ENCODE results near the gene ZFYVE27.

Gene ZFYVE27

DNA sequence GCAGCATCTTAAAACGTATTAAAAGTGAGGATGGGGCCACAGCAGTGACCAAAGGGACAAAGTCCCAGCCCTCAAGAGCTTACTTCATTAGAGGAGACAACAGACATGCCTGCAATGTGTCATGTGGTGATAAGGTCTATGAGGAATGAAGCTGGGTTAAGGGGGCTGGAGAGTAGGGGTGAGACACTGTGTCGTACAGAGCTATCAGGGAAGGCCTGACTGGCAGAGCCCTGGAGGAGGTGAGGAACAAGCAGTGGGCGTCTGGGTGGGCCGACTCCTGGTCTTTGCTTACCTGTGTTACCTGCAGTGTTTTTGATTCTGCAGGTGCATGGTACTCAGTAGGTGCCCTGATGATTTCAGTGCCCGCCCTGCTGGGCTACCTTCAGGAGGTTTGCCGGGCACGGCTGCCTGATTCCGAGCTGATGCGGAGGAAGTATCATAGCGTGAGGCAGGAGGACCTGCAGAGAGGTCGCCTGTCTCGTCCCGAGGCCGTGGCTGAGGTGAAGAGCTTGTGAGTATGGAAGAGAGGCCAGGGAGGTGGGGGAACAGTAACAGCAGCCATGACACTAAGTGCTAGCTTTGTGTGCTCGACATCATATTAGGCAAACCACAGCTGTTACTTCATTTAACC, 7.6 kb downstream of the ZFYVE27 start:
- H3K4me1 ChIP-seq (ENCODE audit: insufficient read depth, low read length) = no peaks in the 10 kb centered on the region
- H3K27me3 ChIP-seq (ENCODE audit: insufficient read depth, low read length) = no peaks in the 10 kb centered on the region
- H3K36me3 ChIP-seq (ENCODE audit: insufficient read depth, low read length) = peaks cover 73% of the 10 kb centered on the region
- H3K4me3 ChIP-seq (ENCODE audit: low read length) = no peak overlapping the region
- no peak overlapping the region for H2AFZ ChIP-seq (ENCODE audit: low read depth, low read length)
- H3K9me3 ChIP-seq (ENCODE audit: low read length) = peaks cover 2% of the 10 kb centered on the region

DNA sequence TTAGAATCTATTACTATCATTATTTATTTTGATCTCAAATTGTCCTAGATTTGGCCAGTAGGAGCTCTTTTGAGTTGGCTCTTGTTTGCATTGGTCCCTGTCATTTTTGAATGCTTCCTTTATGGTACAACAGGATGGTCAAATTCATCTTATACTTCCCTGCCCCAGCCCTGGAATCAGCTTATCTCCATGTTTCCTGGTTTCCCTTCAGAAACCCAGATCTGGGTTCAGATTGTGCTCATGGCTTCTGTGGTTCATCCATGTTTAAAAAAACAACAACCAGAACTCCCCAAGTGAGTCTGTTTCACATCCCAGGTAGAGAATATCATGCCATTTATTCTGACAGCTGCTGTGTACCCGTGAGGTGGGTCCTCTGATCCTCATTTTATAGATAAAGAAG, 10.6 kb downstream of the ZFYVE27 start:
- H3K9me3 ChIP-seq (ENCODE audit: low read length) = peaks cover 2% of the 10 kb centered on the region
- no peak overlapping the region for H2AFZ ChIP-seq (ENCODE audit: low read depth, low read length)
- peaks cover 82% of the 10 kb centered on the region for H3K36me3 ChIP-seq (ENCODE audit: insufficient read depth, low read length)
- no peaks in the 10 kb centered on the region for H3K27me3 ChIP-seq (ENCODE audit: insufficient read depth, low read length)
- H3K4me1 ChIP-seq (ENCODE audit: insufficient read depth, low read length) = no peaks in the 10 kb centered on the region
- H3K4me3 ChIP-seq (ENCODE audit: low read length) = no peak overlapping the region

DNA sequence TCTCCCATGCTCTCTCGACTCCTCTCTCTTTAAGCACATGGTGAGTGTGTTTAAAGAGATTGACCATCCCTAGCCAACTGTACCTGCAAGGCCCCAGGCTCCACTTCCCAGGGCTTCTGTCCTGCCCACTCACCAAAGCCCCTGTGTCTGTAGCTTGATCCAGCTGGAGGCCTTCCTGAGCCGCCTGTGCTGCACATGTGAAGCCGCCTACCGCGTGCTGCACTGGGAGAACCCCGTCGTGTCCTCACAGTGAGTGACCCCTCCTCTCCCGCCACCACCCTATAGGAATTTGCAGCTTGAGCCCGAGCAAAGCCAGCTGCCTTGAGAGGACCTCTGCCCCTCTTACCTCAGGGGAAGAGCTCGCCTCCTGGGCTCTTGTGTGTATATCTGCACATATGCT, 11.2 kb downstream of the ZFYVE27 start:
- Histone ChIP-seq H3K36me3 (ENCODE audit: insufficient read depth, low read length) (peaks cover 82% of the 10 kb centered on the region), H3K27me3 (ENCODE audit: insufficient read depth, low read length) (no peaks in the 10 kb centered on the region), H3K4me1 (ENCODE audit: insufficient read depth, low read length) (no peaks in the 10 kb centered on the region), H2AFZ (ENCODE audit: low read depth, low read length) (no peak overlapping the region), H3K9me3 (ENCODE audit: low read length) (no peaks in the 10 kb centered on the region), H3K4me3 (ENCODE audit: low read length) (no peak overlapping the region)

DNA sequence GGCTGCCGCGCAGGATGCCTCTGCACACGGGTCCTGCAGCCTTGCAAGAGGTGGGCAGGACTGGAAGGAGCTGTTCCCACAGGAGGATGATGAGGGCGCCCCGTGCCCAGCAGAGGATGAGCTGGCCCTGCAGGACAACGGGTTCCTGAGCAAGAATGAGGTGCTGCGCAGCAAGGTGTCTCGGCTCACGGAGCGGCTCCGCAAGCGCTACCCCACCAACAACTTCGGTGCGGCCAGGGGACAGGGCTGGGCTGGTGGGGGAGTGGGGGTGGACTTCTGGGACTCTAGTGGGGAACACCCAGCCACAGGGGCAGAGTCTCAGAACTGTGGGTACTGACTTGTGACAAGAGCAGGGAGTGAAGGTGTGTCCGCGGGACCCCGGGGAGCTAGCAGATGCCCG, 16.0 kb downstream of the ZFYVE27 start:
- Histone ChIP-seq H3K9me3 (ENCODE audit: low read length) (no peaks in the 10 kb centered on the region), H3K36me3 (ENCODE audit: insufficient read depth, low read length) (peaks cover 89% of the 10 kb centered on the region), H3K4me1 (ENCODE audit: insufficient read depth, low read length) (no peaks in the 10 kb centered on the region), H3K4me3 (ENCODE audit: low read length) (no peak overlapping the region), H3K27me3 (ENCODE audit: insufficient read depth, low read length) (no peaks in the 10 kb centered on the region), H2AFZ (ENCODE audit: low read depth, low read length) (no peak overlapping the region)

DNA sequence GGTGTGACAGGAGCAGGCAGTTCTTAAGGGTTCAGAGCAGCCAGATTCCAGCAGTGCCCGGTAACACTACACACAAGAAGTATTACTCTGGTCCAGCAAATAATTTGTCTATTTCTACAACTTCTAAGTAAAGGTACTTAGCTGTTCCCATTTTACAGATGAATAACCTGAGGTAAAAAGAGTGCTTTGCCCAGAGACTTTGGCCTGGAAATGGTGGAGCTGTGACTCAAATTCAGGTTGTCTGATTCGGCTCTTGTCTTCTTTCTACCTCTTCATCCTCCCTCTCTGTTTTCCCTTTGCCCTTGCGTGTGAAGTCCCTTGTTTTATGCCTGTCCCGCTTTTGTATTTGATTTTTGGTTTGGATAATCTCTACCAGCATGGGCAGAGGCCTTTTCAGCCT, 17.8 kb downstream of the ZFYVE27 start:
- H3K27me3 ChIP-seq (ENCODE audit: insufficient read depth, low read length) = no peaks in the 10 kb centered on the region
- H3K9me3 ChIP-seq (ENCODE audit: low read length) = no peaks in the 10 kb centered on the region
- H2AFZ ChIP-seq (ENCODE audit: low read depth, low read length) = no peak overlapping the region
- no peaks in the 10 kb centered on the region for H3K4me1 ChIP-seq (ENCODE audit: insufficient read depth, low read length)
- H3K36me3 ChIP-seq (ENCODE audit: insufficient read depth, low read length) = peaks cover 73% of the 10 kb centered on the region
- no peak overlapping the region for H3K4me3 ChIP-seq (ENCODE audit: low read length)

DNA sequence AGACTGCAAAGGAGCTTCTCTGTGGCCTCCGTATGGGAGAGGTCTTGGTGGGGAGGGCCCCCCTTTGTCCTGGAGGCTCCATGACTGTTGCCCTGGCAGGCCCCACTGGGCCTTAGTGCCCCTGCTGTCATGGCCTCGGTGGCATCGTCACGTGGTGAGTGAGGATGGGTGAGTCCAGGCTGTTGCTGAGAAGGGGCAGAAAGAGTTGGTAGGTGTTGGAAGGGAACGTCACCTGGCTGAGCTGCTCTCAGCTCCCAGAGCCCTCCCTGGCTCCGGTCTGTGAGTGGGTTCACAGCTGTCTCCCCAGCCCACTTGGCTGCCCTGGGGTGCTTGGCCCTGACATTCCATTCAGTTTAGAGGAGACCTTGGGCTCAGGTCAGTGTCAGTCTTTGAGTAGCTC, 18.8 kb downstream of the ZFYVE27 start:
- Histone ChIP-seq H3K27me3 (ENCODE audit: insufficient read depth, low read length) (no peaks in the 10 kb centered on the region), H3K36me3 (ENCODE audit: insufficient read depth, low read length) (peaks cover 70% of the 10 kb centered on the region), H3K9me3 (ENCODE audit: low read length) (no peaks in the 10 kb centered on the region), H3K4me3 (ENCODE audit: low read length) (no peak overlapping the region), H2AFZ (ENCODE audit: low read depth, low read length) (no peak overlapping the region), H3K4me1 (ENCODE audit: insufficient read depth, low read length) (no peaks in the 10 kb centered on the region)

DNA sequence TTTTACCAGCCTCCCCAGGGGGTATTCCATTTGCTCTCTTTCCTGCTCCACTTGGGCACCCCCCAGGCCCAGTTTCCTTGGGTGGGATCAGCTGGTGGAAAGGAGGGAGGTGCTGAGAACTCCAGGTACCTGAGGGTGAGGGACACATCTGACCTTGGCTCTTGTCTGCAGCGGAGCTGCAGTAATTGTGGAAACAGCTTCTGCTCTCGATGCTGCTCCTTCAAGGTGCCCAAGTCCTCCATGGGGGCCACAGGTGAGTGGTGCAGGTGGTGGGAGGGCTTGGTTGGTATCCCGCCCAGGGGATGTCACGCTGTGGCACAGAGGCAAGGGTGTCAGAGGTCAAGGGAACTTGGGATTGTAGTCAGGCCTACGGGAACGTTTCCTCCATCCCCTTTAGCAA, 20.5 kb downstream of the ZFYVE27 start:
- Histone ChIP-seq H3K4me3 (ENCODE audit: low read length) (no peak overlapping the region), H3K27me3 (ENCODE audit: insufficient read depth, low read length) (no peaks in the 10 kb centered on the region), H2AFZ (ENCODE audit: low read depth, low read length) (no peak overlapping the region), H3K36me3 (ENCODE audit: insufficient read depth, low read length) (peaks cover 54% of the 10 kb centered on the region), H3K9me3 (ENCODE audit: low read length) (no peaks in the 10 kb centered on the region), H3K4me1 (ENCODE audit: insufficient read depth, low read length) (no peaks in the 10 kb centered on the region)

DNA sequence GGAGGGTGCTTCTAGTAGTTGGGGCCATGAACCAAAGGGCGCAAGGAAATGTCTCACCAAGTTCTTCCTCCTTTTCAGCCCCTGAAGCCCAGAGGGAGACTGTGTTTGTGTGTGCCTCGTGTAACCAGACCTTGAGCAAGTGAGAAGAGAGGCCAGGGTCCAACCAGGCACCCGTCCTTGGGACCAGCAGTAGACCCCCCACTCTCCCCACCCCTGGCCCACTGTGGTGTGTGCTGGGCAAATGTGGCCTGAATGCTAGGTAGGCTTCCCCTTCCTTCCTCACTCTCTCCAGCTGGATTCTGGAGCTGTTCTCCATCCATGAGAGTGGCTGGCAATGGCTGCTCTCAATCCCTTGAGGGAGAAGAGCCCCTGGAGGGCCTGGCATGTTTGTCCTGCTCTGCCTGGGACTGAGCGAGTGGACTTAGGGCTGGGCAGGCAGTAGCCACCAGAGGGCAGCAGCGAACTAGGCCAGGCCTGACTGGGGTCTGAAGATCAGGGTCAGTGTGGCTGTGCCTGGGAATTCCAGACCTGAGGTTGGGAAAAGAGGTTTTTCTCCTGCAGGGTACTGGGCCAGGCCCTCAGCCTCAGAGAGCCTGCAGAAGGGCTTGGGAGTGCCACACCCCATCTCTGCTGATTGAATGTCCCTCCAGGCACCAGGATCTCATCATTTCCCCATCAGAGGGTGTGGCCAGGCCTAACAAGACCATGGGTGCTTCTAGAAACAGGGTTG, 22.4 kb downstream of the ZFYVE27 start:
- Histone ChIP-seq H3K4me1 (ENCODE audit: insufficient read depth, low read length) (no peaks in the 10 kb centered on the region), H3K36me3 (ENCODE audit: insufficient read depth, low read length) (peaks cover 38% of the 10 kb centered on the region), H3K4me3 (ENCODE audit: low read length) (no peak overlapping the region), H3K9me3 (ENCODE audit: low read length) (no peaks in the 10 kb centered on the region), H3K27me3 (ENCODE audit: insufficient read depth, low read length) (no peaks in the 10 kb centered on the region), H2AFZ (ENCODE audit: low read depth, low read length) (no peak overlapping the region)

- Histone ChIP-seq H2AFZ (ENCODE audit: low read depth, low read length) (no peak overlapping the region), H3K36me3 (ENCODE audit: insufficient read depth, low read length) (peaks cover 32% of the 10 kb centered on the region), H3K27me3 (ENCODE audit: insufficient read depth, low read length) (no peaks in the 10 kb centered on the region), H3K4me3 (ENCODE audit: low read length) (no peak overlapping the region), H3K9me3 (ENCODE audit: low read length) (no peaks in the 10 kb centered on the region), H3K4me1 (ENCODE audit: insufficient read depth, low read length) (no peaks in the 10 kb centered on the region)
These were observed 23.0 kb downstream of the ZFYVE27 start for GRCh38 chr10:97759946-97760345.

DNA sequence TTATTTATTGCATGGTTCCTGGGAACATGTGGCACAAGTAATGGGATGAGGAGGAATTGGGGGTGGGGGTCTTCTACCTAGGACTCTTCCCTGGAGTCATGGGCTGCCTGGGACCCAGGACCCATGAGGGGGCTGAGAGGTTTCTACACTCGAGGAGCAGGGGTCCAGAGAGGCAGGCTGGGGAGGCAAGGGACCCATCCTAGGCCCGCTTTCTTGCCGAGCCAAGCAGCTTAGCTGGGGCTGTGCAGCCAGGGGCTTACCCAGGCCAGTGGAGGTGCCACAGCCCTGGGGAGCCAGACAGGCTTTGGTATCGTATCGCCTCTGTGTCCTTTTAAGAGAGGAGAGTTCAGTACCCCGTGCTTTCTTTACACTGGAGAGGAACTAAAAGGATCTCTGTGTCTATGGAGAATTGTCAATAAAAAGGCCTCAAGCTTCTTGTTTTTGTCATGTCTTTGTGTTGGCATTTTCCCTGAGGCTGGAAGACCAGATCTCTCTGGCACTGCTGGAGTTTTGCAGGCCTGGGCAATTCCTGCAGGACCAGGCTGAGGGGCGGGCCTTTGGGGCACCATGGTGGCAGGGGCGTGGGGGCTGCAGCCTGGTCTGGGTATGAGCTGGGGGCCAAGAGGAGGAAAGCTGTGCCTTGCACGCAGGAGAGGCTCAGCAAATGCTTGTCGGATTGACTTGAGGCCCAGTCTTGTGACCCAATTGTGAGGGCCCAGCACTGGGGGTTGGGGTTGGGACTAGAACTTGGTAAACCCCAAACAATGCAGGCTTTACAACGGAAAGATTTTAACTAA, 23.7 kb downstream of the ZFYVE27 start:
- no peaks in the 10 kb centered on the region for H3K4me1 ChIP-seq (ENCODE audit: insufficient read depth, low read length)
- H2AFZ ChIP-seq (ENCODE audit: low read depth, low read length) = no peak overlapping the region
- no peak overlapping the region for H3K4me3 ChIP-seq (ENCODE audit: low read length)
- H3K9me3 ChIP-seq (ENCODE audit: low read length) = no peaks in the 10 kb centered on the region
- H3K27me3 ChIP-seq (ENCODE audit: insufficient read depth, low read length) = no peaks in the 10 kb centered on the region
- H3K36me3 ChIP-seq (ENCODE audit: insufficient read depth, low read length) = peaks cover 26% of the 10 kb centered on the region

GRCh38 chr10:97761331-97761865, 24.5 kb downstream of the ZFYVE27 start:
- H3K9me3 ChIP-seq (ENCODE audit: low read length) = no peaks in the 10 kb centered on the region

DNA sequence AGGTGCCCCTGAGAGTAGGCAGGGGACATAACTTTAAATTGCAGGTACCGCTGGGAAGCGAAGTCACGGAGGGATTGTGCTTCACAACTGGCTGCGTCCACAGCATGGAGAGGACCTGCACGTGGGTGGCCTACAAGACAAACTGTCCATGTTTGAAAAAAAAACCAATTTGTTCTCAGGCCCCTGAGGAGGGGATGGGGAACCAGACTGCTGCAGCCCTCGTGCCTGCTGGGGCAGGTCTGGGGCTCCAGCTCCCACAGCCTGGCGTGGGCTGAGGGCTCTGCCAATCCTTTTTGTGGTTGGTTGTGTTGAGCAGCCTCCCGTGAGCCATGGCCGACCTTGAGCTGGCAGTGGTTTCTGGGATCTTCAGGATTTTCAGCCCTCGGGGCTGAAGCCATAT, 25.1 kb downstream of the ZFYVE27 start:
- Histone ChIP-seq H3K9me3 (ENCODE audit: low read length) (no peaks in the 10 kb centered on the region), H2AFZ (ENCODE audit: low read depth, low read length) (no peak overlapping the region), H3K27me3 (ENCODE audit: insufficient read depth, low read length) (no peaks in the 10 kb centered on the region), H3K4me1 (ENCODE audit: insufficient read depth, low read length) (no peaks in the 10 kb centered on the region), H3K4me3 (ENCODE audit: low read length) (no peak overlapping the region), H3K36me3 (ENCODE audit: insufficient read depth, low read length) (peaks cover 14% of the 10 kb centered on the region)

More at GRCh38 chr10:97761331-97761865, 24.5 kb downstream of the ZFYVE27 start:
- no peak overlapping the region for H3K4me3 ChIP-seq (ENCODE audit: low read length)
- no peak overlapping the region for H2AFZ ChIP-seq (ENCODE audit: low read depth, low read length)
- H3K4me1 ChIP-seq (ENCODE audit: insufficient read depth, low read length) = no peaks in the 10 kb centered on the region
- H3K36me3 ChIP-seq (ENCODE audit: insufficient read depth, low read length) = peaks cover 20% of the 10 kb centered on the region
- H3K27me3 ChIP-seq (ENCODE audit: insufficient read depth, low read length) = no peaks in the 10 kb centered on the region

GRCh38 chr10:97762816-97763215, 25.9 kb downstream of the ZFYVE27 start:
- no peaks in the 10 kb centered on the region for H3K9me3 ChIP-seq (ENCODE audit: low read length)
- H3K27me3 ChIP-seq (ENCODE audit: insufficient read depth, low read length) = no peaks in the 10 kb centered on the region
- H3K36me3 ChIP-seq (ENCODE audit: insufficient read depth, low read length) = peaks cover 7% of the 10 kb centered on the region
- H2AFZ ChIP-seq (ENCODE audit: low read depth, low read length) = no peak overlapping the region
- H3K4me1 ChIP-seq (ENCODE audit: insufficient read depth, low read length) = no peaks in the 10 kb centered on the region
- no peak overlapping the region for H3K4me3 ChIP-seq (ENCODE audit: low read length)

Measured in neuron (in vitro differentiated cells).